HS-5 (cell line): Measurements from ENCODE around the gene GPRC5B.

ENCODE experiments used
- DNase-seq: peaks from one replicate; pipeline ENCODE4 v3.0.0-alpha.2; 2012; ENCODE audit warnings: low read depth

The GPRC5B gene

DNA sequence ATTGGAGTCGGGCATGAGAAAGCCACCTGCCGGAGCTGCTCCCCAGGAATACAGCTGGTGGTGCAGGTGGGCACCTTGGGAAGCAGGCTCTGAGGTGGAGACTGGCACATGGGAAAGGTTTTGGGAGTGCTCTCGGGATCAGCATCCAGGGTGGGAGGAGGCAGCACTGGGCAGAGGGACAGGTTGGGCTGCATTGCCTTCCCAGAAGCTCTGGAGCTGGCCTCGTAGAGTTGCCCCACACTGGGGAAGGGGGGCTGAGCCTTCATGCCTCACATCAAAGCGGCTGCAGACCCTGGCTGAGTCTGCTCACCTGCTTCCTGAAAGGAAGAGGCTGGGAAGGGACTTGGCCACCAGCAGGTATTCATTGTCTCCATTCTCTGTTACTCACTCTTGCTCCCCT is 13.5 kb upstream of the GPRC5B start:
- no peak for DNase-seq

- DNase-seq, result no peak
Observed at GRCh38 chr16:19896951-19897350, 12.3 kb upstream of the GPRC5B start.

DNA sequence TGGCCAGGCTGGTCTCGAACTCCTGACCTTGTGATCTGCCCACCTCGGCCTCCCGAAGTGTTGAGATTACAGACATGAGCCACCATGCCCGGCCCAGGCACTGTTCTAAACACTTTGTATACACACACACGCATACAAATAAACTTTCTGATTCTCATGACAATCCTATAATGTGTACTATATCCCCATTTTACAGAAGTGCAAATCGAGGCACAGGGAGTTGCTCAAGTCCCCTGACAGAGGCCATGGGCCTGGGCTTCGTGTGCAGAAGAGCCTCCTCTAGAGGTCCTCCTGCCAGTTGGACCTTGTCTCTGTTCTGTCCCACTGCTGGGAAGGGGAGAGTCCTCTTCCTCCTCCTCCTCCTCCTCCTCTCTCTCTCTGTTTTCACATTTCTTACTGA is 9.9 kb upstream of the GPRC5B start:
- no peak for DNase-seq

GRCh38 chr16:19892902-19893301 is 8.3 kb upstream of the GPRC5B start:
- DNase-seq, result no peak

GRCh38 chr16:19890901-19891300 is 6.3 kb upstream of the GPRC5B start:
- DNase-seq, result no peak

DNA sequence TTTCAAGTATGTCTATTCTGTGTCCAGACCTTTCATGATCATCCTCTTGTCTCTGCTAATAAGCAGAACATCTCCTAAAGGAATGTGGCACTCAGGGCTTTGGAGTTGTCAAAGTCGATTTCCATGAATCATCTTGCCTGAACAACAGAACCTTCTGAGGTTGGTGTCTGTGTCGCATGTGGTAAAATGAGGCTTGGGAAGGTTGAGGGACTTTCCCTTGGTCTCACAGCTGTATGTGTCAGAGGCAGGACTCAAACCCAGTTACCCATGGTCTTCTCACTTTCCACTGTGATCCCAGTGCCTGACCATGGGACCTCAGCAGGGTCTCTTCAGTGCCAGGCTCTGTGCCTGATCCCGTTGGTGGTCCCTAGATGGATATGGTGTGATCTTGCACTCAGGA is 4.2 kb upstream of the GPRC5B start:
- DNase-seq, result no peak

- DNase-seq, result peak; percentile 61
Observed at GRCh38 chr16:19886073-19886941, 1.7 kb upstream of the GPRC5B start.

DNA sequence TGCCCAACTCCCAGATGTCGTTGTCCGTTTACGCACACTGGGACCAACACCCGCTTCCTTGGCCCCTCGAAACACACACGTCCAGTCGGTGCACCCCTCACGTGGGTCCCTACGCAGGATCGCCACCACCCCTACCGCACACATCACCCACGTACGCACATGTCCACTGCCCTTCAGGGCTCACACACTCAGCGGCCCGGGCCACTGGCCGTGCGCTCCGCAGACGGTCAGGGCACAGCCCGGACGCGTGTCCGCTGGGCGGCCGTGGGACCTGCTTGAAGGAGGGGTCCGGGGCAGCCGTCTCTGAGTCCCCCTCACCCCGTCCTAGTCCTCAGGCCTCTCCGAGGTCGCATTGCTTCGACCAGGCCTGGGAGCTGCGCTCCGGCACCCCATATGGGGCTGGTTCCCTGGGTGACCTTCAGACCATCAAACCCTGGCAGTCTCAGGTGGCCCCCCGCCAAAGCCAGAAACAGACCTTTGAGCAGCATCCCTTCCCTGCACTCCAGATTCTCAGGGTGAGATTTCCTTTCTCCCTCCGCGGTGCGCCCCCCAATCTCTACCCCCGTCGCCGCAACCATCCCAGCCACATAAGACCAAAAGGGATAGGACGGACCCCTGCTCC is 914 bp upstream of the GPRC5B start:
- DNase-seq, result no peak

DNA sequence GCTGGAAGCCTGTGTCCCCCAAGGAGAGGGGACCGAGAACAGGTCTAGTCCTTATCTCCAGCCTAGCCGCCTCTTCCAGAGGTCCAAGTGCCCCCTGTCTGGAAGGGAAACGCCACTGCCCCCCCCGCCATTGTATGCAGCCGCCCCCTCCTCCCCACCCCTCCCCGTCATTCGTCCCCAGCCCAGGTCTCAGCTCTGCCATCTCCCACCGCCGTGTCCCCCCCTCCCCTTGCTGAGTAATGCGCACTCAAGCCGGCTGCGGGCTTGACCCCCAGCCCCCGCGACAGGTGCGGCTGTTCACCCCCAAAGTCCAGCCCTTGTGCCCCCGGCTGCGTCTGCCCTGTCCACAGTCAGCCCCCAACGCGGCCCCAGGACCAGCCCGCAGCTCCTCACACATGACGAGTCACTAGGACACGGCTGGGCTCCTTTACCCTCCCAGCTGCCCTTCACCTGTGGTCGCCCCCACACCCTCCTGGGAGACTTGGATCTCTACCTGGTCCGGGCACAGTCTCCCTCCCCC is 622 bp downstream of the GPRC5B start:
- no peak for DNase-seq

DNA sequence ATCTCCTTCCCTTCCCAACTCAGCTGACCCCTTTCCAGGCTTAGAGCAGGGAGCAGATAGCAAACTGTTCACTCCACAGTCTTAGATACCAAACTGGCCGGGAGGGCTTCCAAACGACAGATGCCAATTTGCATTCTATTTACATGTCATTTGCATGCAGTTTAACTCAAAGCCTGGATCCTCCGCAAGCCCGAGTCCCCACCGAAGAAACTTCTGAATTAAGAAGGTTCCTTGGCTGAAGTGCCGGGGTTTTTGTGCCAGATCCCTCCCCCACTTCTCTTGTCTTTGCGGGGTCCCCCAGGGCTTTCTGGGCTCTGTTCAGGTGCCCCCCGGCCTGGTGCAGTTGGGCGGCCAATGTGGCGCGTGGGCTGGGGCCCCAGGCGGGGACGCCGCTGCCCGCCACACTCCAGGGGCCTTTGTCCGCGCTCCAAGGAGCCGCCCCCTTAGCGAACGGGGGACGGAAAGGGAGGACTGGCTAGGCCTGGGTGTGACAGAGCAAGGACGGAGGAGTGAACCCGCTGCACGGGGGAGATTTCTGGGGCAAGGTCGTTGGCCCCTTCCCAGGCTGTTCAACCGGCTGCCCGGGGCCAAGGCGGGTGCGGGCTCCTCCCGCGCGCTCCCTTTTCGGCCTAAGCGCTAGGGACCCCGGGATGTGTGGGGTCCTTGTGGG is 1.2 kb downstream of the GPRC5B start:
- DNase-seq, result no peak

- no peak for DNase-seq
Observed at GRCh38 chr16:19882646-19883045, 2.0 kb downstream of the GPRC5B start.

- no peak for DNase-seq
Observed at GRCh38 chr16:19882186-19882585, 2.5 kb downstream of the GPRC5B start.

DNA sequence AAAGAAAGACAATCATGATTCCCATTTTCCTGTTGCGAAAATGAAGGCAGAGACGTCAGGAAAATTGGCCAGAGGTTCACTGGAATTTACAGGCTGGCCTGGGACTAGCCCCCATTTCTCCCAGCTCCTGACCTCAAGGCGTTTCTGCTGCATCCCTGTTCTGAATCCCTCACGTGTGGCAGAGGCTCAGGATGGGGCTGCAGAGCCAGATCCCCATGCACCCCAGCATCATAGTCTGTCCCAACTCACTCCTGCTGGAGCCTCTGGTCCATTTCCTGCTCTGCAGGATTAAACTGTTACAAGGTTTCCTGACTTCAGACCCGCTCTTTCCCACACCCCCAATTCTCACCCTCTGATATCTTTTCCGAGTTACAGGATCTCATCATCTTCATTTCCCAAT is 2.9 kb downstream of the GPRC5B start:
- no peak for DNase-seq

DNA sequence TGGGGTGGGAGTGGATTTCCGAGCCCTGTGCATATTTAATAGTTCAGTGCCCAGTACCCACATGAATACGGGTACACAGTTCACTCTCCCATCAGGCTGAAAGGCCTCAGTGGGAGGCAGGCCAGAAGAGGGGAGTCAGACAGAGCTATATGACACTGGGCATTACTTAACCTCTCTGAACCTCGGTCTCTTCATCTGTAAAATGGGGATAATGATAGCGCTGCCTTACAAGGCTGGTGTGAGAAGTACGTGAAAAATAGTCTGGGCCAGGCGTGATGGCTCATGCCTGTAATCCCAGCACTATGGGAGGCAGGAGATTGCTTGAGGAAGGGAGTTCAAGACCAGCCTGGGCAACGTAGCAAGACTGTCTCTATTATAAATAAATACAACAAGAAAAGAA is 3.6 kb downstream of the GPRC5B start:
- no peak for DNase-seq

DNA sequence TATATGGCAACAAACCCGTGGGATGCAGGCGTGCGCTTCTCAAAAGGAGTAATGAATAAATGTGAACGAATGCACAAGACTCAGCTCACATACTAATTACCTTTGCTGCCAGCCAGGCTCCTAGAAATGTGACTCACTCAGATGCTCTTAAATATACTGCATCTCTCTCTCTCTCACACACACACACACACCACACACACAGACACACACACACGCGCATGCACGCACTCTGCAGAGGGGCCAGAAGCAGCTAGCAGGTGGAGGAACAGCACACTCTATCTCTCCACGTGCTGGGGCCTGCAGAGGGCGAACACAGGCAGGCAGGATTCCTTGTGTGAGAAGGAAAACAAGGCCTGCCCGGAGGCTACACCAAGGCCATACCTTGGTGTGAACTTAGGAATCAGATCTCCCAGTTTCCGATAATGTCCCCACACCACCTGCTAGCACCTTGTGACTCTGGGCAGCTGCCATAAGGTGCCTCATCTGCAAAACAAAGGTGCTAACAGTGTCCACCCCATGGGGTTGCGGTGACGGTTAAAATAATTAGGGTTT is 5.3 kb downstream of the GPRC5B start:
- DNase-seq, result no peak

DNA sequence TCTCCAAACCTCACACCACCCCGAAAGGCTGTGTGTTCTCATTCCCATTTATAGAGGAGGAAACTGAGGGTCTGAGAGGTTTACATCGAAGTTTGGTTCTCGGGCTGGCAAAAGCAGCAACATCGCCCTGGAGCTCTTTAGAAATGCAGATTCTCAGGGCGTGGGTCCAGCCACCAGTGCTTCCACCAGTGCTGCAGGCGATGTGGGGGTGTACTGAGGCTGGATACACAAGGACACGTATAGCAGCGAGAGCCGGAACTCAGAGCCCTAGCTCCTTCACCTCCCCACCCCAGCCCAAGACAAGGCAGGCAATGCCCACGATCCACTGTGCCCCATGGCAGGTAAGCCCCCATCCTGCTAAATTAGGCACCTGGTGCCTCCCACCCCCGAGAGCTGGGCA is 5.9 kb downstream of the GPRC5B start:
- no peak for DNase-seq

DNA sequence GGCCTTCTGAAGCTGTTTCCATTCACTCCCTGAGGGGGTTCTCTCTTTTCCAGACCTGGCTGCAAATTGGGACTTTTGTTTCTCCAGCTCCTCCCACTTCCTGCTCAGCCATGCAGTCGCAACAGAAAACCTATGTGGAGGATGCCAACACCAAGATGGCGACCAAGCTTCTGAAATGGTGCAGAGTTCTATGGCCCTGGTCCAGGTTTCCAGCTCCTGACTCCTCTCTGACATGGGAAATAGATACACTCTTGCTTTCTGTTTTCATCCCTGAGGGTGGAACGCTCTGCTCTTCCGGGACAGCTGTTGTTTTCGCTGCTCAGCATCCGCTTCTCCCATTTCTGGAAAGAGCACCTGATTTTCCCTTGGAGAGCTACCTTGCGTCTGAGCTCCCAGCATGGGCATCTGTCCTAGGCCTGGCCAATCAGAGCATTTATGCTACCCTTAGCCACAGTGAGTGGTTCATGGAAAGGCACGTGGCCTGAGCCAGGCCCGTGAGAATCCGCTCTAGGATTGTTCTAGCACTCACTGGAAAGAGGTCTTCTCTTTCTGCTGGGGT is 8.1 kb downstream of the GPRC5B start:
- DNase-seq, result no peak

DNA sequence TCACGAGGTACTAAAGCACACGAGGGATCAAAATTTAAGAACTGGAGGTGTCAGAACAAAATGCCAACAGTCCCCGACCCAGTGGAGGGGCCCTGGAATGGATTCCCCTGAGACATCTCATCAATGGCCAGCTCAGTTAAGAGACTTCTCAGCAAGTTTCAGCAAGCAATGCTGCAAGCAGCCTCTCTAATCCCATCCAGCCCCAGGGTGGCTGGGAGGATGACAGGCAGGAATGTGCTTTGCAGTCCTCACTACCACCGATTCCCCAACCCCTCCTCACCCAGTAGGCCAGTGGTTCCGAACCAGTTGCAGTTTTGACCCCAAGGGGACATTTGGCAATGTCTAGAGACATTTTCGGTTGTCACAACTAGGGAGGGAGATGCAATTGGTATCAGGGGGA is 8.7 kb downstream of the GPRC5B start:
- no peak for DNase-seq

- DNase-seq, result no peak
Observed at GRCh38 chr16:19874851-19875546, 9.6 kb downstream of the GPRC5B start.

- DNase-seq, result no peak
Observed at GRCh38 chr16:19874026-19874425, 10.6 kb downstream of the GPRC5B start.

GRCh38 chr16:19872935-19873334 is 11.7 kb downstream of the GPRC5B start:
- no peak for DNase-seq
